ENCODE measurements around the gene EPB41.

- TF ChIP-seq CTCF (IDR thresholded peaks at IDR 0.05) (no peak), POLR2A (IDR thresholded peaks at IDR 0.05) (no peak), POLR2AphosphoS5 (IDR thresholded peaks at IDR 0.05) (no peak)
These were observed 11.6 kb upstream of the EPB41 start for GRCh38 chr1:28902738-28903137.

All from prostate gland (tissue), 2 donors.